Body of pancreas (tissue), 4 donors: ENCODE results near the gene LIPC.

ENCODE experiments used
- POLR2A ChIP-seq, 3 donors: fragments of 450-650 bp; IDR thresholded peaks; one replicate each; pipeline ENCODE4 v1.6.1; 2016; ENCODE audit warnings: antibody characterized with exemption in 3 of 3, mild to moderate bottlenecking in 2 of 3
- TF ChIP-seq, protein P1 (sequence below), 7 experiments: fragments of 450-650 bp in 4 of 7; fragments of 200-600 bp in 3 of 7; sonication (generic) in 3 of 7; IDR thresholded peaks; one replicate each; pipeline ENCODE4 v1.5.1; 2016 to 2019; ENCODE audit warnings: antibody characterized with exemption in 7 of 7

- TF ChIP-seq, protein P1, sequence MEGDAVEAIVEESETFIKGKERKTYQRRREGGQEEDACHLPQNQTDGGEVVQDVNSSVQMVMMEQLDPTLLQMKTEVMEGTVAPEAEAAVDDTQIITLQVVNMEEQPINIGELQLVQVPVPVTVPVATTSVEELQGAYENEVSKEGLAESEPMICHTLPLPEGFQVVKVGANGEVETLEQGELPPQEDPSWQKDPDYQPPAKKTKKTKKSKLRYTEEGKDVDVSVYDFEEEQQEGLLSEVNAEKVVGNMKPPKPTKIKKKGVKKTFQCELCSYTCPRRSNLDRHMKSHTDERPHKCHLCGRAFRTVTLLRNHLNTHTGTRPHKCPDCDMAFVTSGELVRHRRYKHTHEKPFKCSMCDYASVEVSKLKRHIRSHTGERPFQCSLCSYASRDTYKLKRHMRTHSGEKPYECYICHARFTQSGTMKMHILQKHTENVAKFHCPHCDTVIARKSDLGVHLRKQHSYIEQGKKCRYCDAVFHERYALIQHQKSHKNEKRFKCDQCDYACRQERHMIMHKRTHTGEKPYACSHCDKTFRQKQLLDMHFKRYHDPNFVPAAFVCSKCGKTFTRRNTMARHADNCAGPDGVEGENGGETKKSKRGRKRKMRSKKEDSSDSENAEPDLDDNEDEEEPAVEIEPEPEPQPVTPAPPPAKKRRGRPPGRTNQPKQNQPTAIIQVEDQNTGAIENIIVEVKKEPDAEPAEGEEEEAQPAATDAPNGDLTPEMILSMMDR (IDR thresholded peaks at IDR 0.05): no peak
- no peak for TF ChIP-seq POLR2A (IDR thresholded peaks at IDR 0.05)
Measured at GRCh38 chr15:58484791-58485600, 53.2 kb downstream of the LIPC start.
